AG08395 (cell line): ENCODE results near the gene LRRC58.
"Not testable (repeated sequence)": the region's sequence is repeated elsewhere in the genome, so short reads cannot be mapped to it uniquely, and the experiment has no call there.

ENCODE experiments used
- DNase-seq: peaks from one replicate; pipeline ENCODE4 v3.0.0; 2012; ENCODE audit warnings: mixed read lengths, low spot score

LRRC58 gene

GRCh38 chr3:120348991-120349854 lies at the start of gene LRRC58:
Gene LRRC58, minus strand, starts transcription at chr3:120349354. Its CDS starts 111 bp downstream, at chr3:120349243.
- DNase-seq: peak; percentile 97

GRCh38 chr3:120396469-120396868 lies 47.3 kb upstream of the LRRC58 start:
- no peak for DNase-seq

GRCh38 chr3:120394347-120394746 lies 45.2 kb upstream of the LRRC58 start:
- DNase-seq: no peak

- no peak for DNase-seq
These were observed 44.6 kb upstream of the LRRC58 start for GRCh38 chr3:120393761-120394160.

- no peak for DNase-seq
These were observed 44.1 kb upstream of the LRRC58 start for GRCh38 chr3:120393243-120393642.

GRCh38 chr3:120382941-120383447 lies 33.8 kb upstream of the LRRC58 start:
- DNase-seq: no peak

GRCh38 chr3:120381503-120381902 lies 32.3 kb upstream of the LRRC58 start:
- no peak for DNase-seq

GRCh38 chr3:120377948-120378347 lies 28.8 kb upstream of the LRRC58 start:
- DNase-seq: not testable (repeated sequence)

- no peak for DNase-seq
These were observed 21.3 kb upstream of the LRRC58 start for GRCh38 chr3:120370463-120370862.

GRCh38 chr3:120369037-120369467 lies 19.9 kb upstream of the LRRC58 start:
- DNase-seq: no peak

- no peak for DNase-seq
These were observed 19.0 kb upstream of the LRRC58 start for GRCh38 chr3:120368172-120368571.

GRCh38 chr3:120364821-120365220 lies 15.7 kb upstream of the LRRC58 start:
- DNase-seq: peak; percentile 61

- DNase-seq: no peak
These were observed 14.9 kb upstream of the LRRC58 start for GRCh38 chr3:120364101-120364500.

GRCh38 chr3:120357807-120358206 lies 8.7 kb upstream of the LRRC58 start:
- no peak for DNase-seq

GRCh38 chr3:120355486-120355885 lies 6.3 kb upstream of the LRRC58 start:
- no peak for DNase-seq

GRCh38 chr3:120353463-120353862 lies 4.3 kb upstream of the LRRC58 start:
- no peak for DNase-seq

- no peak for DNase-seq
These were observed 2.9 kb upstream of the LRRC58 start for GRCh38 chr3:120352017-120352416.

GRCh38 chr3:120350401-120350941 lies 1.3 kb upstream of the LRRC58 start:
- DNase-seq: peak; percentile 24

- DNase-seq: no peak
These were observed 636 bp upstream of the LRRC58 start for GRCh38 chr3:120349855-120350125.

GRCh38 chr3:120348065-120348990 lies 826 bp downstream of the LRRC58 start:
- no peak for DNase-seq

- DNase-seq: peak; percentile 4
These were observed 4.8 kb downstream of the LRRC58 start for GRCh38 chr3:120344349-120344748.

- DNase-seq: no peak
These were observed 7.4 kb downstream of the LRRC58 start for GRCh38 chr3:120341658-120342346.
